ENCODE measurements around the gene SLAMF6.

SLAMF6 gene

DNA sequence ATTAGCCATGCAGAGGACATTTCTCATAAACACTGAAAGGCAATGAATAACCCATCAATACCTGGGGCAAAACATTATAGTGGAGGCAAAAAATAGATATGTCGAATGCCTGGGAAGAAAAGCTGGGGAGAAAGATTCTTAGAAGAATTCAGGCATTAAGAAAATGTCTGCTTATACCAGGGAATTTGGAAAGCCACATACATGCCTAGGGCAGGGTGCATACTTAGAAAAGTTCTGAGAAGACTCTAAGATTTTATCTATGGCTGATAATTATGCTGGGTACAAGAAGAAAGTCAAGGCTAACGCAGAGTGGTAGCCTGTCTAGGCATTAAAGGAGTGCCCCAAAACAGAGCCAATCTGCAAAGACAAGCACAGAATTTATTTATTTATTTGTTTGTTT lies 18.4 kb downstream of the SLAMF6 start:
- Histone ChIP-seq H3K9me2 (replicated peaks; ENCODE audit: control insufficient read depth, low read length) (no peaks in the 10 kb centered on the region), H3K27me3 (ENCODE audit: control insufficient read depth, low read length) (no peaks in the 10 kb centered on the region), H3K4me1 (ENCODE audit: control insufficient read depth, low read length) (peaks cover 30% of the 10 kb centered on the region), H3K9me3 (ENCODE audit: control insufficient read depth, insufficient read depth, low read length) (peaks cover 35% of the 10 kb centered on the region), H3K27ac (ENCODE audit: low read depth, low read length) (no peak overlapping the region), H3K79me2 (ENCODE audit: control insufficient read depth, low read length) (peaks cover 66% of the 10 kb centered on the region), H4K20me1 (ENCODE audit: control insufficient read depth, insufficient read depth, low read depth, low read length) (no peaks in the 10 kb centered on the region), H3K36me3 (ENCODE audit: control insufficient read depth, low read length) (peaks cover 66% of the 10 kb centered on the region), H3K4me3 (ENCODE audit: low read length) (no peak overlapping the region), H3K4me2 (ENCODE audit: low read length) (no peak overlapping the region), H3F3A (ENCODE audit: control insufficient read depth, insufficient read depth) (0 out of 2 replicates have a peak, but pooled peaks cover 3% of the 10 kb centered on the region)
- no peak for TF ChIP-seq EZH2phosphoT487 (IDR thresholded peaks at IDR 0.05; ENCODE audit: borderline replicate concordance, low read length)
- TF ChIP-seq, protein P1, sequence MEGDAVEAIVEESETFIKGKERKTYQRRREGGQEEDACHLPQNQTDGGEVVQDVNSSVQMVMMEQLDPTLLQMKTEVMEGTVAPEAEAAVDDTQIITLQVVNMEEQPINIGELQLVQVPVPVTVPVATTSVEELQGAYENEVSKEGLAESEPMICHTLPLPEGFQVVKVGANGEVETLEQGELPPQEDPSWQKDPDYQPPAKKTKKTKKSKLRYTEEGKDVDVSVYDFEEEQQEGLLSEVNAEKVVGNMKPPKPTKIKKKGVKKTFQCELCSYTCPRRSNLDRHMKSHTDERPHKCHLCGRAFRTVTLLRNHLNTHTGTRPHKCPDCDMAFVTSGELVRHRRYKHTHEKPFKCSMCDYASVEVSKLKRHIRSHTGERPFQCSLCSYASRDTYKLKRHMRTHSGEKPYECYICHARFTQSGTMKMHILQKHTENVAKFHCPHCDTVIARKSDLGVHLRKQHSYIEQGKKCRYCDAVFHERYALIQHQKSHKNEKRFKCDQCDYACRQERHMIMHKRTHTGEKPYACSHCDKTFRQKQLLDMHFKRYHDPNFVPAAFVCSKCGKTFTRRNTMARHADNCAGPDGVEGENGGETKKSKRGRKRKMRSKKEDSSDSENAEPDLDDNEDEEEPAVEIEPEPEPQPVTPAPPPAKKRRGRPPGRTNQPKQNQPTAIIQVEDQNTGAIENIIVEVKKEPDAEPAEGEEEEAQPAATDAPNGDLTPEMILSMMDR (IDR thresholded peaks at IDR 0.05; ENCODE audit: low read depth, low read length, poor library complexity, severe bottlenecking) = no peak

DNA sequence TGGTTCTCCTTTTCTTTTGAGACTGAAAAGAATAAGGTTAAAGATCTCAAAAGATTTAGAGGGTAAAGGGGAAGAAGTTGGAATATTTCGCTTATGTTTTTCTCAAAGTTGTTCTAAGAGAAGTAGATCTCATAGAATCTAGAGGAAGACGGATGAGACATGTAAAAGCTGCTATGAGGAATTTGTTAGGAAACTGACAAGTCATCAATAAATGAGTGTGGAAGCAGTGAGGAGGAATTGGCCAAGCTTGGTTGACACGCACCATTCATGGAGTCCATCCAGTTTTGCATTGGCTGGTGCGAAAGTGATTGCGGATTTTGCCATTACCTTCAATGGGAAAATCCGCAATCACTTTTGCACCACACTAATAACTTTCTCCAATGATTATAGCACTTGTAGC lies 20.0 kb downstream of the SLAMF6 start:
- H3K4me1 ChIP-seq (ENCODE audit: control insufficient read depth, low read length) = peaks cover 30% of the 10 kb centered on the region
- peaks cover 67% of the 10 kb centered on the region for H3K79me2 ChIP-seq (ENCODE audit: control insufficient read depth, low read length)
- no peak overlapping the region for H3K4me3 ChIP-seq (ENCODE audit: low read length)

DNA sequence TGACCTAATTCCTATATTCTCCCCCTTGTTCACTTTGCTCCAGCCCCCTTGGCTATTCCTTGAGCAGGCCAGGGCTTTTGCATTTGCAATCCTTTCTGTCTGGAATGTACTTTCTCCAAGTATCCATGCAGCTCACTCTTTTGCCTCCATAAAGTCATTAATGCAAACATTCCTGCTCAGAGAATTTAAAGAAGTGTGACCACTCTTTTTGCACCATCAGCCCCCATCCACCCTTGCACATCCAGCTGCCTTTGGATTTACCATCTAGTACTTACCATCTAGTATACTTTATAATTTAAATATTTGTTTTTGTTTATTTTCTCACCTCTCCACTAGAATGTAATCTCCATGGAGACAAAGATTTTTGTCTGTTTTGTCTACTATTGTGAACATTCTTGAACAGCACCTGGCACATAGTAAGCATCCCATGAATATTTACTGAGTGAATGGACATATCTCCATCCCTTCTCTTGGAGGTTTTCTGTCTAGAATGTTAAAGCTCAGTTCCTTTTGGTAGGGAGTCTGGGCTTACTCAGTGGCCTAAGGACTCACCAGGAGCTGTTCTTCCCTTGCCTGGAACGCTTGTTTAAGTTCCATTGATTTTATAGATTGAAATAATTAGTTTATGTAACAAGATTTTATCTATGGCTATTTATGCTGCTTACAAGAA lies 22.6 kb downstream of the SLAMF6 start:
- Histone ChIP-seq H3F3A (ENCODE audit: control insufficient read depth, insufficient read depth) (no peaks in the 10 kb centered on the region), H4K20me1 (ENCODE audit: control insufficient read depth, insufficient read depth, low read depth, low read length) (no peaks in the 10 kb centered on the region), H3K9me2 (replicated peaks; ENCODE audit: control insufficient read depth, low read length) (no peaks in the 10 kb centered on the region), H3K9me3 (ENCODE audit: control insufficient read depth, insufficient read depth, low read length) (peaks cover 25% of the 10 kb centered on the region; the same call in 1 of the 2 replicates), H3K27me3 (ENCODE audit: control insufficient read depth, low read length) (no peaks in the 10 kb centered on the region), H3K4me2 (ENCODE audit: low read length) (no peak overlapping the region), H3K79me2 (ENCODE audit: control insufficient read depth, low read length) (peaks cover 43% of the 10 kb centered on the region), H3K4me3 (ENCODE audit: low read length) (no peak overlapping the region), H3K27ac (ENCODE audit: low read depth, low read length) (no peak overlapping the region), H3K4me1 (ENCODE audit: control insufficient read depth, low read length) (peaks cover 14% of the 10 kb centered on the region), H3K36me3 (ENCODE audit: control insufficient read depth, low read length) (peaks cover 73% of the 10 kb centered on the region)
- TF ChIP-seq EZH2phosphoT487 (IDR thresholded peaks at IDR 0.05; ENCODE audit: borderline replicate concordance, low read length) = no peak
- TF ChIP-seq, protein P1 (IDR thresholded peaks at IDR 0.05; ENCODE audit: low read depth, low read length, poor library complexity, severe bottlenecking) = no peak

More for the DNA sequence above, 20.0 kb downstream of the SLAMF6 start:
- Histone ChIP-seq H3K9me2 (replicated peaks; ENCODE audit: control insufficient read depth, low read length) (no peaks in the 10 kb centered on the region), H3K36me3 (ENCODE audit: control insufficient read depth, low read length) (peaks cover 78% of the 10 kb centered on the region), H3K27ac (ENCODE audit: low read depth, low read length) (no peak overlapping the region), H3F3A (ENCODE audit: control insufficient read depth, insufficient read depth) (0 out of 2 replicates have a peak, but pooled peaks cover 3% of the 10 kb centered on the region), H3K9me3 (ENCODE audit: control insufficient read depth, insufficient read depth, low read length) (peaks cover 46% of the 10 kb centered on the region), H4K20me1 (ENCODE audit: control insufficient read depth, insufficient read depth, low read depth, low read length) (no peaks in the 10 kb centered on the region), H3K27me3 (ENCODE audit: control insufficient read depth, low read length) (no peaks in the 10 kb centered on the region), H3K4me2 (ENCODE audit: low read length) (no peak overlapping the region)
- no peak for TF ChIP-seq EZH2phosphoT487 (IDR thresholded peaks at IDR 0.05; ENCODE audit: borderline replicate concordance, low read length)
- TF ChIP-seq, protein P1 (IDR thresholded peaks at IDR 0.05; ENCODE audit: low read depth, low read length, poor library complexity, severe bottlenecking) = no peak
